ENCODE results near the gene ZNF148.

DNA sequence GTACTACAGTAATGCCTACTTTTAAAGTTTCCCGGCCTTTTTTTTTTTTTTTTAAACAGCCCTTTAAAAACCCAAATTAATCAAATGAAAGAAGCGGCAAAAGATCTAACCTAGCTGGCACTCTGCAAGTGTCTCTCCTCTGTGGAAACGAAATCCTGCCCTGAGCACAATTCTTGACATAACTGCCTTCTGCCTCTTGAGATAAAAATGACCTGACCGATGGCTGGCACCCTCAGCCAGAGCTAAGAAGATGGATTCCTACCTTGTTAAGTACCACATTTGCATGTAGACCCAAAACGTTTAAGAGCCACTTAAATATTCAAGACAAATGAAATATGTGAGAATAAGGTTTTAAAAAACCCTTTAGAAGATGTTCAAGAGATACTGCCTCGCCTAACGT, 146.0 kb downstream of the ZNF148 start:
- TF ChIP-seq, protein P1, sequence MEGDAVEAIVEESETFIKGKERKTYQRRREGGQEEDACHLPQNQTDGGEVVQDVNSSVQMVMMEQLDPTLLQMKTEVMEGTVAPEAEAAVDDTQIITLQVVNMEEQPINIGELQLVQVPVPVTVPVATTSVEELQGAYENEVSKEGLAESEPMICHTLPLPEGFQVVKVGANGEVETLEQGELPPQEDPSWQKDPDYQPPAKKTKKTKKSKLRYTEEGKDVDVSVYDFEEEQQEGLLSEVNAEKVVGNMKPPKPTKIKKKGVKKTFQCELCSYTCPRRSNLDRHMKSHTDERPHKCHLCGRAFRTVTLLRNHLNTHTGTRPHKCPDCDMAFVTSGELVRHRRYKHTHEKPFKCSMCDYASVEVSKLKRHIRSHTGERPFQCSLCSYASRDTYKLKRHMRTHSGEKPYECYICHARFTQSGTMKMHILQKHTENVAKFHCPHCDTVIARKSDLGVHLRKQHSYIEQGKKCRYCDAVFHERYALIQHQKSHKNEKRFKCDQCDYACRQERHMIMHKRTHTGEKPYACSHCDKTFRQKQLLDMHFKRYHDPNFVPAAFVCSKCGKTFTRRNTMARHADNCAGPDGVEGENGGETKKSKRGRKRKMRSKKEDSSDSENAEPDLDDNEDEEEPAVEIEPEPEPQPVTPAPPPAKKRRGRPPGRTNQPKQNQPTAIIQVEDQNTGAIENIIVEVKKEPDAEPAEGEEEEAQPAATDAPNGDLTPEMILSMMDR (IDR thresholded peaks at IDR 0.05; ENCODE audit: insufficient read depth, low read length): no peak
- TF ChIP-seq POLR2AphosphoS5 (IDR thresholded peaks at IDR 0.05; ENCODE audit: low read depth): no peak
- no peak for TF ChIP-seq SPI1 (IDR thresholded peaks at IDR 0.05; ENCODE audit: borderline replicate concordance, low read depth)
- TF ChIP-seq, protein P2, sequence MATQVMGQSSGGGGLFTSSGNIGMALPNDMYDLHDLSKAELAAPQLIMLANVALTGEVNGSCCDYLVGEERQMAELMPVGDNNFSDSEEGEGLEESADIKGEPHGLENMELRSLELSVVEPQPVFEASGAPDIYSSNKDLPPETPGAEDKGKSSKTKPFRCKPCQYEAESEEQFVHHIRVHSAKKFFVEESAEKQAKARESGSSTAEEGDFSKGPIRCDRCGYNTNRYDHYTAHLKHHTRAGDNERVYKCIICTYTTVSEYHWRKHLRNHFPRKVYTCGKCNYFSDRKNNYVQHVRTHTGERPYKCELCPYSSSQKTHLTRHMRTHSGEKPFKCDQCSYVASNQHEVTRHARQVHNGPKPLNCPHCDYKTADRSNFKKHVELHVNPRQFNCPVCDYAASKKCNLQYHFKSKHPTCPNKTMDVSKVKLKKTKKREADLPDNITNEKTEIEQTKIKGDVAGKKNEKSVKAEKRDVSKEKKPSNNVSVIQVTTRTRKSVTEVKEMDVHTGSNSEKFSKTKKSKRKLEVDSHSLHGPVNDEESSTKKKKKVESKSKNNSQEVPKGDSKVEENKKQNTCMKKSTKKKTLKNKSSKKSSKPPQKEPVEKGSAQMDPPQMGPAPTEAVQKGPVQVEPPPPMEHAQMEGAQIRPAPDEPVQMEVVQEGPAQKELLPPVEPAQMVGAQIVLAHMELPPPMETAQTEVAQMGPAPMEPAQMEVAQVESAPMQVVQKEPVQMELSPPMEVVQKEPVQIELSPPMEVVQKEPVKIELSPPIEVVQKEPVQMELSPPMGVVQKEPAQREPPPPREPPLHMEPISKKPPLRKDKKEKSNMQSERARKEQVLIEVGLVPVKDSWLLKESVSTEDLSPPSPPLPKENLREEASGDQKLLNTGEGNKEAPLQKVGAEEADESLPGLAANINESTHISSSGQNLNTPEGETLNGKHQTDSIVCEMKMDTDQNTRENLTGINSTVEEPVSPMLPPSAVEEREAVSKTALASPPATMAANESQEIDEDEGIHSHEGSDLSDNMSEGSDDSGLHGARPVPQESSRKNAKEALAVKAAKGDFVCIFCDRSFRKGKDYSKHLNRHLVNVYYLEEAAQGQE (IDR thresholded peaks at IDR 0.05; ENCODE audit: insufficient replicate concordance, low read depth): no peak
- TF ChIP-seq GABPA (IDR thresholded peaks at IDR 0.05; ENCODE audit: low read depth): no peak
